NCI-H1048 (cell line): ENCODE data around the gene RPTOR.
"Not testable (repeated sequence)": the region's sequence is repeated elsewhere in the genome, so short reads cannot be mapped to it uniquely, and the experiment has no call there.

ENCODE experiments used
- DNase-seq: peaks from one replicate; lab custom pipeline; 2025; lab: John Stamatoyannopoulos, UW

Gene RPTOR

GRCh38 chr17:80744725-80745124, 200.1 kb downstream of the RPTOR start:
- DNase-seq, result not testable (repeated sequence)

GRCh38 chr17:80745183-80745582, 200.5 kb downstream of the RPTOR start:
- DNase-seq, result no peak

- no peak for DNase-seq
Measured at GRCh38 chr17:80746262-80746935, 201.8 kb downstream of the RPTOR start.

- DNase-seq, result no peak
Measured at GRCh38 chr17:80747469-80747868, 202.8 kb downstream of the RPTOR start.

- no peak for DNase-seq
Measured at GRCh38 chr17:80749611-80750010, 205.0 kb downstream of the RPTOR start.

GRCh38 chr17:80750263-80750662, 205.6 kb downstream of the RPTOR start:
- no peak for DNase-seq

GRCh38 chr17:80751070-80751945, 206.7 kb downstream of the RPTOR start:
- no peak for DNase-seq

- no peak for DNase-seq
Measured at GRCh38 chr17:80751946-80752581, 207.4 kb downstream of the RPTOR start.

GRCh38 chr17:80753685-80754345, 209.2 kb downstream of the RPTOR start:
- no peak for DNase-seq

- no peak for DNase-seq
Measured at GRCh38 chr17:80754846-80755245, 210.2 kb downstream of the RPTOR start.

GRCh38 chr17:80755650-80756405, 211.2 kb downstream of the RPTOR start:
- DNase-seq, result no peak

- DNase-seq, result no peak
Measured at GRCh38 chr17:80758481-80759376, 214.1 kb downstream of the RPTOR start.

- no peak for DNase-seq
Measured at GRCh38 chr17:80759377-80759673, 214.7 kb downstream of the RPTOR start.

GRCh38 chr17:80760511-80760911, 215.9 kb downstream of the RPTOR start:
- no peak for DNase-seq

- no peak for DNase-seq
Measured at GRCh38 chr17:80761110-80761871, 216.7 kb downstream of the RPTOR start.

- DNase-seq, result no peak
Measured at GRCh38 chr17:80762076-80762475, 217.4 kb downstream of the RPTOR start.

- DNase-seq, result no peak
Measured at GRCh38 chr17:80763293-80763867, 218.7 kb downstream of the RPTOR start.

- not testable (repeated sequence) for DNase-seq
Measured at GRCh38 chr17:80764627-80765145, 220.0 kb downstream of the RPTOR start.

- no peak for DNase-seq
Measured at GRCh38 chr17:80765241-80765961, 220.8 kb downstream of the RPTOR start.
